Hypothalamus (tissue), 51 donors: ENCODE data around the gene KBTBD4.

Source experiments
- DNase-seq, 51 donors: peaks; one replicate each; lab custom pipeline; 2025; lab: John Stamatoyannopoulos, UW

KBTBD4 gene

GRCh38 chr11:47578524-47579494 is at the start of gene KBTBD4, which contains the start of gene NDUFS3:
TSS of gene KBTBD4 (minus strand) at chr11:47578970. CDS start at chr11:47578951, 19 bp downstream.
TSS of gene NDUFS3 (plus strand) at chr11:47579074. CDS start at chr11:47579092, 18 bp downstream.
- DNase-seq: peak; percentile 56 to 97 (median 86)

GRCh38 chr11:47628026-47628425 is 49.3 kb upstream of the KBTBD4 start:
- no peak for DNase-seq

GRCh38 chr11:47626234-47626633 is 47.5 kb upstream of the KBTBD4 start:
- no peak for DNase-seq

GRCh38 chr11:47620836-47621378 is 42.1 kb upstream of the KBTBD4 start:
- no peak for DNase-seq

- DNase-seq: no peak
Observed at GRCh38 chr11:47617417-47617809, 38.6 kb upstream of the KBTBD4 start.

- DNase-seq: peak in 20 of 51 donors; percentile 3 to 67 (median 40)
Observed at GRCh38 chr11:47616726-47617416, 38.1 kb upstream of the KBTBD4 start.

- no peak for DNase-seq
Observed at GRCh38 chr11:47615249-47615648, 36.5 kb upstream of the KBTBD4 start.

- DNase-seq: peak in 9 of 51 donors; percentile 20 to 46 (median 26)
Observed at GRCh38 chr11:47611348-47611794, 32.6 kb upstream of the KBTBD4 start.

GRCh38 chr11:47609675-47610074 is 30.9 kb upstream of the KBTBD4 start:
- peak in 2 of 51 donors; percentile 23 to 36 for DNase-seq

GRCh38 chr11:47607380-47607779 is 28.6 kb upstream of the KBTBD4 start:
- peak in 2 of 51 donors; percentile 22 to 28 for DNase-seq

GRCh38 chr11:47606731-47607130 is 28.0 kb upstream of the KBTBD4 start:
- DNase-seq: no peak

GRCh38 chr11:47605921-47606320 is 27.2 kb upstream of the KBTBD4 start:
- DNase-seq: no peak

GRCh38 chr11:47603295-47603694 is 24.5 kb upstream of the KBTBD4 start:
- no peak for DNase-seq

- no peak for DNase-seq
Observed at GRCh38 chr11:47599902-47600301, 21.1 kb upstream of the KBTBD4 start.

GRCh38 chr11:47595967-47596366 is 17.2 kb upstream of the KBTBD4 start:
- DNase-seq: no peak

- DNase-seq: peak in 17 of 51 donors; percentile 24 to 65 (median 45)
Observed at GRCh38 chr11:47595029-47595428, 16.3 kb upstream of the KBTBD4 start.

- DNase-seq: no peak
Observed at GRCh38 chr11:47593934-47594855, 15.4 kb upstream of the KBTBD4 start, which contains the start of gene C1QTNF4. TSS of gene C1QTNF4 (minus strand) at chr11:47594411. CDS start at chr11:47590810, 3,601 bp downstream.

- no peak for DNase-seq
Observed at GRCh38 chr11:47593492-47593933, 14.7 kb upstream of the KBTBD4 start.

- DNase-seq: no peak
Observed at GRCh38 chr11:47592970-47593369, 14.2 kb upstream of the KBTBD4 start.

- DNase-seq: no peak
Observed at GRCh38 chr11:47592251-47592650, 13.5 kb upstream of the KBTBD4 start.
